ENCODE results near the gene ADIG. TPM values are rescaled to one million over a fixed set of nuclear protein-coding genes. Genes with fewer than 3 reads are reported as not detected.

ADIG gene
- not detected for polyA plus RNA-seq (ENCODE audit: insufficient read length in 4 of 4)

DNA sequence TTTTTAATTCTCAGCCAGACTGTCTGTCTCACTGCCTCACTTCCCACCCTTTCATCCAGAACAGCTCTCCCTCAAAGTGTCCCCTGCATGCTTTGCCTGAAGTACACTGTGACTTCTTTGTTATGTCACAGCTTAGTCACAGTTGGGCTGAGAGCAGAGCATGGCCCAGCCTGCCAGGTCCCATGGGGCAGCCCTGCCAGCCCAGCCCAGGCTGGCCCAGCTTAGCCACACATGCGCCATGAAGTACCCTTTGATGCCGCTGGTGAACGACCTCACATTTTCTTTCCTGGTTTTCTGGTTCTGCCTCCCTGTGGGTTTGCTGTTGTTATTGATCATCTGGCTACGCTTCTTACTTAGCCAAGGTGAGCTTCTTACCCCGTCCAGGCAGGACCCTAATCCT, at the start of gene ADIG:
ADIG (plus strand) TSS at position 185 of the 400 bp plus-strand sequence; CDS start at position 239, 54 bp downstream.
- DNase-seq (ENCODE audit: low read depth in 4 of 4, low spot score in 3 of 4) = peak in 1 of 4 donors; percentile 23

DNA sequence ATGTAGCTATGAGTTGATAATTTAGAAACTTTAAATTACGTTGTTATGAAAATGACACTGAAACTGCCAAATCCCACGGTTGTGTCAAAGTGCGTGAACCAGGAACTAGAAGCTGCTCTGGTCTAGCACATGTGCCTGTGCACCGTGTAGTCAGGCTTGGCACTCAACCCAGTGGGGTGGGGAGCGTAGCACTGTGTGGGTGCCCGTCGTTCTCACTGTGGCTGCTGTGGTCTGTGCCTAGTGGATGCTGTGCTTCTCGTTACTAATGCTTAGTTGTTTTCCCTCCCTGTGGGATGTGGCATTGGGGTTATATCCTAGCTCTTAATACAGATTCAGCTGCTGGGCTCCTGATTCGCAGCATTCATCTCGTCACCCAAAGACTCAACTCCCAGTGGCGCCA, 46.2 kb upstream of the ADIG start:
- no peak for DNase-seq (ENCODE audit: low read depth in 4 of 4, low spot score in 3 of 4)

- DNase-seq (ENCODE audit: low read depth in 4 of 4, low spot score in 3 of 4) = no peak
Measured at GRCh38 chr20:38536310-38536709, 44.7 kb upstream of the ADIG start.

- no peak for DNase-seq (ENCODE audit: low read depth in 4 of 4, low spot score in 3 of 4)
Measured at GRCh38 chr20:38537176-38537575, 43.8 kb upstream of the ADIG start.

GRCh38 chr20:38538789-38539188, 42.2 kb upstream of the ADIG start:
- DNase-seq (ENCODE audit: low read depth in 4 of 4, low spot score in 3 of 4) = no peak

DNA sequence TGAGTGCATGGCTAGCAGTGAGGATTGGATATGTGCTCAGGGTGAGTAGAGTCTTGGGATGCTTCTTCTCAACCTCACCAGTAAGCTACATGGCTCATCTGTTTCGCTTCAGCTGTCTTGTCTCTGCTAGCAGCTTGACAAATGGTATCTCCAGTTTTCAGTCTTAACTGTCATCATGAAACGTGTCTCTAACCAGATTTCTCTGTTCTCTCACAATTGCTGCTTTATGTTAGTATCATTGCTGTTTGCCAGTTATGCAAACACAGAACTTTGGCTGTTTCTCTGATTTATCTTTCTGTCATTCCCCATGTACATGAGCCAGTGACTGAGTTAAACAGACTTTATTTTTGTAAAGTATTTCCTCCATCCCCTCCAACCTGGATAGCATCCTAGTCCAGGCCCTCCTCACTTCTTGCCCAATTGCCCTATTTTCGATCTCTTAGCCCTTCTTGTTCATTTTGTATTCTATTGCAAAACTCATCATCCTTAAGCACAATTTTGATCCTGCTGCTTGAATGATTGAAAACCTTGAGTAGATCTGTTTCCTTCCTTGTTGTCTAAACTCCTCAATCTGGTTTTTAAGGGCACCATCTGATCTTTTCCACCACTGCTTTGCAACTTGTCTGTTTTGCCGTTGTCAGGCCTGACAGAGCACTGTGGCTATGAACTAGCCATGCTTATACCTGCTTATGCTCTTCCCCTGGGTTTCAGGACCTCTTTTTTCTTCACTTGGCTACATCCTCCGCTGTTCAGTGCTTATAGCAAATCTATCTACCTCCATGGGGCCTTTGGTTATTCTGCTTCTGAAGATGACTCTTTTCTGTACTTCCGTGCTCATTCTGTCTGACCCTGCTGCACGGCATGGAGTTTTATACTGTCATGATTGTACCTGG, 37.7 kb upstream of the ADIG start:
- DNase-seq (ENCODE audit: low read depth in 4 of 4, low spot score in 3 of 4) = no peak

DNA sequence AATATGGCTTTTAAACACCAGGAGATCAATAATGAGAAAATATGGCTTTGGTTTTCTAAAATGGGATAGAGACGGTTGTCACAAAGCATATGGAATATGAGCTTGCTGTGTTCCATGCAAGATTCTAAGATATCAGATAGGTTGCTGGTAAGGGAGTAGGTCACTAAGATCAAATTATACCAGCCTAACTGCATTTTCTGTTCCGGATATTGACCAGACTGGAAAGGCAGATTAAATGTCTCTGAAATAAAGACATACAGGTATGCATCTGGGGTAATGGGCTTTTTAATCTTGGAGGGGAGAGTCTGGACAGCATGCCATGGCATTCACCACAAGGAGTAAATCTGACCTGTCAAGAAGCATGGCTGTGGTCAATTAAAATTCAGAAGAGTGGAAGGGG, 35.2 kb upstream of the ADIG start:
- DNase-seq (ENCODE audit: low read depth in 4 of 4, low spot score in 3 of 4) = no peak

GRCh38 chr20:38547288-38548085, 33.5 kb upstream of the ADIG start:
- DNase-seq (ENCODE audit: low read depth in 4 of 4, low spot score in 3 of 4) = no peak

- no peak for DNase-seq (ENCODE audit: low read depth in 4 of 4, low spot score in 3 of 4)
Measured at GRCh38 chr20:38548356-38549083, 32.5 kb upstream of the ADIG start.

GRCh38 chr20:38550274-38550673, 30.7 kb upstream of the ADIG start:
- DNase-seq (ENCODE audit: low read depth in 4 of 4, low spot score in 3 of 4) = no peak

GRCh38 chr20:38551056-38551626, 29.9 kb upstream of the ADIG start:
- DNase-seq (ENCODE audit: low read depth in 4 of 4, low spot score in 3 of 4) = no peak

GRCh38 chr20:38554986-38555385, 26.0 kb upstream of the ADIG start:
- DNase-seq (ENCODE audit: low read depth in 4 of 4, low spot score in 3 of 4) = no peak

DNA sequence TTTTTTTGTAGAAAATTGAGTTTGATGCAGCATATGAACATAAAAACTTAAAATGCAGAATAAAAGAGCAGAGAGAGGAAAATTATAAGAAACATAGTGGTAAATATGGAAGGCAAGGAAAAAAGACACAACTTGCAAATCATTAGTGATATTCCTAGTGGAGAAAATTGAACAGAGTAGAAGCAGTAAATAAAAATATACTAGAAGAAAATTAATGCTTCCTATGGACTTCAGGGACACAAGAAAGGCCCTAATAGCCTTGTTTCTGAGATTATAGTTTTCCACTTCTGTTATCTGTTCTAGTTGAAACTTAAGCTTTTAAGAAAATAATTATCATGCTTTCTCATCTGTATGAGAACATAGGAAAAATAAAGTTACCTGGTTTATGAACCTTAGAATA, 25.6 kb upstream of the ADIG start:
- no peak for DNase-seq (ENCODE audit: low read depth in 4 of 4, low spot score in 3 of 4)

- DNase-seq (ENCODE audit: low read depth in 4 of 4, low spot score in 3 of 4) = no peak
Measured at GRCh38 chr20:38557174-38557573, 23.8 kb upstream of the ADIG start.

DNA sequence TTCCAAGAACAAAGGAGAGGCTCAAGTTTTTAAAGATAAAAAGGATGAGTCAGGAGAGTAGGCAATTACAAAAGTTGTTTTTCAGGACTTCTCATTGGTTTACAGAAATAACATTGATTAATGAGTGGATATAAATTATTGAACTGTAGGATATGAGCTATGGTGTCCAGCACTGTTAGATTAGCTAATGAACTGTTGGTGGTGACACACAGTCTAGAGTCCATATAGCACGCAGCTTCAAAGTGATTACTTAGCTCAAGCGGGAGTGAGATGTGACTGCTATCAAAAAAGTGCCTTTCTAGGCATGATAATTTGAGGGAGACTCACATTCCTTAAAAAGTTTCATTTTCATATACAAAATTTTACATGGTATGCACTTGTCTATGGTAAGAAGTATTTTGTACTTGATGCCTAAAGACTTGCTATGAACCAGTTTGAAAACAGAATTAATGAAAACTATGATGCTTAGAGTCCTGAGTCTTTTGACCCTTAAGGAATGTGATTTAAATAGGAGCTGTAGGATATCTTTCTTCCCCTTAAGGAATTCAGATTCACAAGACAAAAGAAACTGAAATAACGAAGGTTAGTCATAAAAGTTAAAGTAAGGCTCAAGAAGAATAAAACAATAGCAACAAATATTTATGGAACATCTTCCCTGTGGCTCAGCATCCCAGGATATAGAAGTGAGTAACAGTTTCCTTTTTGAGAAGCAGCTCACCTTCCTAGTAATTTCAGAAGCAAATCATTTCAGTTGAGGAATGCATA, 22.2 kb upstream of the ADIG start:
- no peak for DNase-seq (ENCODE audit: low read depth in 4 of 4, low spot score in 3 of 4)

- no peak for DNase-seq (ENCODE audit: low read depth in 4 of 4, low spot score in 3 of 4)
Measured at GRCh38 chr20:38559764-38560163, 21.2 kb upstream of the ADIG start.

- DNase-seq (ENCODE audit: low read depth in 4 of 4, low spot score in 3 of 4) = no peak
Measured at GRCh38 chr20:38563802-38564431, 17.1 kb upstream of the ADIG start.

DNA sequence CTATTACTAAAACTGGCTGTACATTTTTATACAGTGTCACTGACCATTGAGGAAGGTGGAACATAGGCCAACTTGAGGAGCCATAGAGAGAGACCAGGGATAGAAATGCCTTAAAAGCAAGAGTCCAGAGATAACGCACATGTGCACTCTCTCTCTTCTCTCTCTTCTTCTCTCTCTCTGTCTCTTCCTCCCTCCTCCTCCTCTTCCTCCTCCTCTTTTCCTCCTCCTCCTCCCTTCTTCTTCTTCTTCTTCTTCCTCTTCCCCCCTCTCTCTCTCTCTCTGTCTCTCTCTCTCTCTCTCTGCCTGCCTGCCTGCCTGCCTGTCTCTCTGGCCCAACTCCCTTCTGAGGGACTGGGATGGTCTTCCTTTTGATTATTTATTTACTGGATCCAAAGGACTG, 16.3 kb upstream of the ADIG start:
- no peak for DNase-seq (ENCODE audit: low read depth in 4 of 4, low spot score in 3 of 4)

DNA sequence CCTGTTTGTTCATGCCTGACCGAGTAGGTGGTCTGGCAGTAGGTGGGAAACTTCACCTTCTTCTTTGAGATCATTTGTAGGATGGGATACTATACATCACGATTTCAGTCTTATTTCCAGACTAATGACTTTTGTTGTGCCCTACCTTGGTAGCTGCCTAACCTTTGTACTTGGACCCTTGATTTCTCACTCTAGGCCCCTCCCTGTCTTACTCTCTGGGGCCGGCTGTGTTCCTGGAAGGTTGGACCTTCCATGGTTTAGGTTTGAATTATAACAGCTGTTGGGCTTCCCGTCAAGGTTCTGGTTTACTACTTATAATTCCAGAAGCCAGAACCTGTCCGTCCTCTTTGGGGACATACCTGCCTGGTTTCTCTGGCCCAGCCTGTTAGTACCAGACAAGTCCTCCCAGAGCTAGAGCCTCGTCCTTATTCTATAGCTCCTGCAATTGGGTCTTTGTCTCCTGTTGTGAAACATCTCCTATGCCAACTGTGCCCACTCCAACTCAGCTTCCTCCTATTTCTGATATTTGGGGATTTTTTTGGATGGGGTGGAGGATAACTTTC, 14.9 kb upstream of the ADIG start:
- DNase-seq (ENCODE audit: low read depth in 4 of 4, low spot score in 3 of 4) = no peak
